Amniotic stem cell (primary cell): Measurements from ENCODE around the gene CDKN2B-AS1.

Experiments used
- DNase-seq: peaks from one replicate; lab custom pipeline; 2025; lab: John Stamatoyannopoulos, UW

CDKN2B-AS1 gene

GRCh38 chr9:22157276-22157675, 162.7 kb downstream of the CDKN2B-AS1 start:
- no peak for DNase-seq

GRCh38 chr9:22157828-22158227, 163.2 kb downstream of the CDKN2B-AS1 start:
- no peak for DNase-seq

GRCh38 chr9:22158271-22158670, 163.7 kb downstream of the CDKN2B-AS1 start:
- no peak for DNase-seq

GRCh38 chr9:22158927-22159346, 164.3 kb downstream of the CDKN2B-AS1 start:
- no peak for DNase-seq

- no peak for DNase-seq
Measured at GRCh38 chr9:22159586-22159985, 165.0 kb downstream of the CDKN2B-AS1 start.

GRCh38 chr9:22160221-22160620, 165.6 kb downstream of the CDKN2B-AS1 start:
- no peak for DNase-seq

- no peak for DNase-seq
Measured at GRCh38 chr9:22165144-22165543, 170.6 kb downstream of the CDKN2B-AS1 start.

GRCh38 chr9:22169243-22169642, 174.7 kb downstream of the CDKN2B-AS1 start:
- DNase-seq = peak; percentile 16

- no peak for DNase-seq
Measured at GRCh38 chr9:22169727-22170503, 175.3 kb downstream of the CDKN2B-AS1 start.
